Fibroblast of pulmonary artery (primary cell): ENCODE measurements around the gene TMEM256.

Experiments used
- DNase-seq: peaks from one replicate; pipeline ENCODE4 v3.0.0-alpha.2; 2010; ENCODE audit warnings: low read depth
- H3K4me3 ChIP-seq: replicated peaks from 2 replicates; pipeline ENCODE4 v1.5.1; 2011; ENCODE audit warnings: low read depth, mild to moderate bottlenecking, control low read depth, low read length, moderate library complexity
- TF ChIP-seq, protein P1 (sequence below): IDR thresholded peaks from 2 replicates; pipeline ENCODE4 v1.5.1; 2011; ENCODE audit warnings: mild to moderate bottlenecking, control low read depth, low read length, inconsistent platforms; ENCODE audit errors: missing control alignments

Gene TMEM256

DNA sequence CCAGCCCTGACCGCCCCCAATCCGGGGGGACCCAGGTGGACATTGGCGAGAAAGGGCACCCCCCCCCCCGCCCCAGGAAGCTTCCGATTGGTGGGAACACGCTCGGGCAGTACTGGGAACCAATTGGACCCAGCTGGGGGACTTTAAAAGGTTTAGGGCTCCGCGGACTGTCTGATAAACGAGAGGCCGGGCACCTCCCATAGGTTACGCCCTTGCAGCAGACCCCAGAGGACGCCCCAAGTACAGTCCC lies 245 bp downstream of the TMEM256 start:
- peak overlapping the region; percentile 73 for H3K4me3 ChIP-seq
- TF ChIP-seq, protein P1, sequence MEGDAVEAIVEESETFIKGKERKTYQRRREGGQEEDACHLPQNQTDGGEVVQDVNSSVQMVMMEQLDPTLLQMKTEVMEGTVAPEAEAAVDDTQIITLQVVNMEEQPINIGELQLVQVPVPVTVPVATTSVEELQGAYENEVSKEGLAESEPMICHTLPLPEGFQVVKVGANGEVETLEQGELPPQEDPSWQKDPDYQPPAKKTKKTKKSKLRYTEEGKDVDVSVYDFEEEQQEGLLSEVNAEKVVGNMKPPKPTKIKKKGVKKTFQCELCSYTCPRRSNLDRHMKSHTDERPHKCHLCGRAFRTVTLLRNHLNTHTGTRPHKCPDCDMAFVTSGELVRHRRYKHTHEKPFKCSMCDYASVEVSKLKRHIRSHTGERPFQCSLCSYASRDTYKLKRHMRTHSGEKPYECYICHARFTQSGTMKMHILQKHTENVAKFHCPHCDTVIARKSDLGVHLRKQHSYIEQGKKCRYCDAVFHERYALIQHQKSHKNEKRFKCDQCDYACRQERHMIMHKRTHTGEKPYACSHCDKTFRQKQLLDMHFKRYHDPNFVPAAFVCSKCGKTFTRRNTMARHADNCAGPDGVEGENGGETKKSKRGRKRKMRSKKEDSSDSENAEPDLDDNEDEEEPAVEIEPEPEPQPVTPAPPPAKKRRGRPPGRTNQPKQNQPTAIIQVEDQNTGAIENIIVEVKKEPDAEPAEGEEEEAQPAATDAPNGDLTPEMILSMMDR: no peak
- no peak for DNase-seq

DNA sequence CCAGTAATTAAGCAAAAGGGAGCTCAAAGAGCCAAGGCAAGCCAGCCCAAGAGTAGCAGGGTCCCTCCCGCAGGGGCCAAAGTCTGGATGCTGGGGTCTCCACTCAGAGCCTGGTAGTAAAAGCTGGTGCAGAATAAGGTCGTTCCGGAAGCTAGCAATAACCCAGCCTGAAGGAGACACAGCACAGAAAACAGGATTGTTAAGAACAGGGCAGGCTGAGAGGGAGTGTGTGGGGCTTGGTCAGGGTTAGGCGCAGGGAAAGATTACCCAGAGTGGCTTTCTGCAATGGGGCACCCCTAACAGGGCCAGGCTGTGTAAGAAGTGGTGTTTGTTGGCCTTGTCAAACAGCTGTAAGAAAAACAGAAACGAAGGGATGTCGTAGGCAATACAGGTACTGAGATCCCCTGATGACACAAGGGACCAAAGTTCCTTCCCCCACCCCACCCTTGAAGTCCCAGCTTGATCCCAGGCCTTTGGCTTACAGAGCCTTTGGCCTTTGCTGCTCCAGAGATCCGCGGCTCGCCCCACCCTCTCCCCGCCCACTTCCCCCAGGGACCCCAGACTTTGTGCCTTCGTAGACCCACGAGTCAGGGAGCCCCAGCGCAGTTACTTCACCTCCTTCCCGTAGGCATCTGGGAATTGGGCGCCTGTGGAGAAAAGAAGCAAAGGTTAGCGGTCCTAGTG lies 712 bp downstream of the TMEM256 start:
- peak overlapping the region; percentile 73 for H3K4me3 ChIP-seq
- TF ChIP-seq, protein P1: no peak
- no peak for DNase-seq

DNA sequence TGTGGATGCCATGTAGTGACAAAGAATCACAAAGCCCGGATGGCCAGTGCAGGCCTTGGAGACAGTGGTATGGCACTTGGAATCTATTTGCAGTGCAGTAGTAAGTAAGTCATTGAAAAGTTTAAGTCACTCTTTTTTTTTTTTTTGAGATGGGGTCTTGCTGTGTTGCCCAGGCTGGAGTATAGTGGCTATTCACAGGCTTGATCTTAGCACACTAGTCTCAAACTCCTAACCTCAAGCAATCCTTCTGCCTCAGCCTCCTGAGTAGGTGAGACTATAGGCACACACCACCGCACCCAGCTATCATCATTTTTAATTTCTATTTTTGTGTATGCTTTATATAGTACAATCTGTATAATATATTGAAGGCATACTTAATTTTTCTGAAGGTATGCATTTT lies 5.3 kb downstream of the TMEM256 start:
- TF ChIP-seq, protein P1: no peak
- H3K4me3 ChIP-seq: no peak overlapping the region
- DNase-seq: no peak

DNA sequence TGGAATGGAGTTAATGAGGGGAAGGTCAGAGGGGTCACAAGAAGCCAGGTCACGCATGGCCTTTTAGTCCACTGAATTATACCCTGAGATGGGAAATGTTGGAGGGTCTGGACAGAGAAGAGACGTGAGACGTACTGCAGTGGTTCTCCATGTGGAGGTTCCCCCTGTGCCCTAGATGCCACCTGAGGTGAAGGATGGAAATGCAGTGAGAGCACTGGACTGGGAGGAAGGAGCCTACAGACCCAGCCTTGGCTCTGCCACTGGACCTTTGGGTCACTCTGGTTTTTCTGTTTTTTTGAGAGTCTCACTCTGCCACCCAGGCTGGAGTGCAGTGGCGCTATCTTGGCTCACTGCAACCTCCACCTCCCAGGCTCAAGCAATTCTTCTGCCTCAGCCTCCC lies 7.8 kb downstream of the TMEM256 start:
- TF ChIP-seq, protein P1: no peak
- no peak for DNase-seq
- H3K4me3 ChIP-seq: no peak overlapping the region

GRCh38 chr17:7394452-7395191 lies 9.3 kb downstream of the TMEM256 start, which contains the start of gene PLSCR3:
TSS of gene PLSCR3 (minus strand) at chr17:7394525. CDS start at chr17:7394110, 415 bp downstream.
- H3K4me3 ChIP-seq: peak within 1 kb of the TSS; percentile 82
- TF ChIP-seq, protein P1: peak; percentile 41
- DNase-seq: peak; percentile 87

GRCh38 chr17:7393613-7394451 lies 10.1 kb downstream of the TMEM256 start:
- TF ChIP-seq, protein P1: no peak

More at GRCh38 chr17:7393613-7394451, 10.1 kb downstream of the TMEM256 start:
- no peak for DNase-seq
- H3K4me3 ChIP-seq: peak overlapping the region; percentile 82
